Right lobe of liver (tissue), 4 donors: ENCODE results near the gene PCDHA11.

Source experiments
- CTCF ChIP-seq, 4 donors: fragments of 200-600 bp in 3 of 4; fragments of 450-650 bp in 1 of 4; IDR thresholded peaks; one replicate each; pipeline versions ENCODE4 v1.5.1 to v1.8.0; 2016 to 2022; ENCODE audit warnings: antibody characterized with exemption in 4 of 4, mild to moderate bottlenecking in 2 of 4
- POLR2A ChIP-seq: fragments of 450-650 bp; IDR thresholded peaks from one replicate; pipeline ENCODE4 v1.6.1; 2017; ENCODE audit warnings: antibody characterized with exemption, mild to moderate bottlenecking
- donor health status: DM: no; HTN: no; CAD: no.
- donor health status: DM: no; HTN: no; CAD: no.
- donor health status: DM: no; HTN: yes; CAD: no.

DNA sequence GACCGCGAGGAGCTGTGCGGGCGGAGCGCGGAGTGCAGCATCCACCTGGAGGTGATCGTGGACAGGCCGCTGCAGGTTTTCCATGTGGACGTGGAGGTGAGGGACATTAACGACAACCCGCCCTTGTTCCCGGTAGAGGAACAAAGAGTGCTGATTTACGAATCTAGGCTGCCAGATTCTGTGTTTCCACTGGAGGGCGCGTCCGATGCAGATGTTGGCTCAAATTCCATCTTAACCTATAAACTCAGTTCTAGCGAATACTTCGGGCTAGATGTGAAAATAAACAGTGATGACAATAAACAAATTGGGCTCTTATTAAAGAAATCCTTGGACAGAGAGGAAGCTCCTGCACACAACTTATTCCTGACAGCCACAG, 40.4 kb upstream of the PCDHA11 start:
- TF ChIP-seq POLR2A, result no peak
- no peak for TF ChIP-seq CTCF (IDR thresholded peaks at IDR 0.05)
